ENCODE results near the gene LYPD6B. TPM values are rescaled to one million over a fixed set of nuclear protein-coding genes. Genes with fewer than 3 reads are reported as not detected.
A peak's percentile ranks its signal among the peaks of the same experiment; 100 is the strongest.

Gene LYPD6B
- total and polyA plus RNA-seq, 2 donors from 2014 or later: 9.4 to 17.6 TPM

DNA sequence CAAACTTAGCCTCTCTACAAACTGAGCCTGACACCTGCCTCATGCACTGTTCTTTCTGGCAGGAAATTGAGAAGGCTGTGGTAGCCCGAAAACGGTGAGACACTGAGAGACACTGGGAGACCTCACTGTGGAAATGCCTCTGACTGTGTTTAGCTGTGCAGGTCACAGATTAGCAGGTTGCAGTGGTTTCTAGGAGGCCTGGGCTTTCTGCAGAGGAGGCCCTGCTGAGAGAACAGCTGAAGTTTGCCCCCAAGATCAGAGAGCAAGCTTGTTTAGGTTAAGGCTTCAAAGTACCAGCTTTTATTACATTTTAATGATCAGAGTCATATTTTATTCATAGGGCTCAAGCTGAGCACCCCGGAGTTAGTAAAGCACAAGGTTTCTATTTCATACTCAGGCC lies 223.2 kb downstream of the LYPD6B start:
- no peak overlapping the region for H3K9ac ChIP-seq (ENCODE audit: low read length in 3 of 3)
- DNase-seq: peak in 3 of 5 donors; percentile 18 to 46 (median 38)
- H3K4me1 ChIP-seq (ENCODE audit: control insufficient read depth in 2 of 3, insufficient read depth in 2 of 3, low read depth in 1 of 3, low read length in 3 of 3): no peaks in the 10 kb centered on the region
- H3K9me3 ChIP-seq (ENCODE audit: control insufficient read depth in 2 of 3, insufficient read depth in 1 of 3, low read length in 3 of 3): no peaks in the 10 kb centered on the region
- intact Hi-C loops (cut with DNase I): no loop called here
- no peak for FAIRE-seq
- TF ChIP-seq, protein P1, sequence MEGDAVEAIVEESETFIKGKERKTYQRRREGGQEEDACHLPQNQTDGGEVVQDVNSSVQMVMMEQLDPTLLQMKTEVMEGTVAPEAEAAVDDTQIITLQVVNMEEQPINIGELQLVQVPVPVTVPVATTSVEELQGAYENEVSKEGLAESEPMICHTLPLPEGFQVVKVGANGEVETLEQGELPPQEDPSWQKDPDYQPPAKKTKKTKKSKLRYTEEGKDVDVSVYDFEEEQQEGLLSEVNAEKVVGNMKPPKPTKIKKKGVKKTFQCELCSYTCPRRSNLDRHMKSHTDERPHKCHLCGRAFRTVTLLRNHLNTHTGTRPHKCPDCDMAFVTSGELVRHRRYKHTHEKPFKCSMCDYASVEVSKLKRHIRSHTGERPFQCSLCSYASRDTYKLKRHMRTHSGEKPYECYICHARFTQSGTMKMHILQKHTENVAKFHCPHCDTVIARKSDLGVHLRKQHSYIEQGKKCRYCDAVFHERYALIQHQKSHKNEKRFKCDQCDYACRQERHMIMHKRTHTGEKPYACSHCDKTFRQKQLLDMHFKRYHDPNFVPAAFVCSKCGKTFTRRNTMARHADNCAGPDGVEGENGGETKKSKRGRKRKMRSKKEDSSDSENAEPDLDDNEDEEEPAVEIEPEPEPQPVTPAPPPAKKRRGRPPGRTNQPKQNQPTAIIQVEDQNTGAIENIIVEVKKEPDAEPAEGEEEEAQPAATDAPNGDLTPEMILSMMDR (IDR thresholded peaks at IDR 0.05; ENCODE audit: borderline replicate concordance, extremely low read depth, insufficient read depth): no peak
- H3K27me3 ChIP-seq (ENCODE audit: control insufficient read depth, insufficient read depth, low read length): no peaks in the 10 kb centered on the region
- no peak overlapping the region for H3K4me3 ChIP-seq (ENCODE audit: low read length in 3 of 3)
- no peak overlapping the region for H3K27ac ChIP-seq (ENCODE audit: low read depth in 2 of 2, low read length in 2 of 2)
- H3K36me3 ChIP-seq (ENCODE audit: control insufficient read depth in 2 of 3, insufficient read depth in 3 of 3, low read length in 3 of 3): no peaks in the 10 kb centered on the region

Other genes with a start within 250 kb of the LYPD6B start
- gene KIF5C, start 163.5 kb upstream of the LYPD6B start, total RNA-seq: 3.6 TPM
- gene KIF5C, start 163.5 kb upstream of the LYPD6B start, polyA plus RNA-seq (ENCODE audit: insufficient read depth, low read depth, low replicate concordance): 1.0 TPM

Measured in kidney (tissue), 14 donors.